Liver (tissue), 3 donors: Measurements from ENCODE around the gene SLC39A12.

Experiments used
- EGR1 ChIP-seq, 2 donors: IDR thresholded peaks; 2 replicates each; pipeline ENCODE4 v1.6.1; 2016 to 2018; ENCODE audit warnings: antibody characterized with exemption in 2 of 2, low read depth in 2 of 2
- GABPA ChIP-seq, 2 donors: IDR thresholded peaks in 1 of 2; conservative IDR thresholded peaks in 1 of 2; 2 replicates each; pipeline ENCODE4 v1.6.1; 2016; ENCODE audit warnings: antibody characterized with exemption in 2 of 2, mild to moderate bottlenecking in 1 of 2, moderate library complexity in 1 of 2
- JUND ChIP-seq, 2 donors: IDR thresholded peaks; 2 replicates each; pipeline ENCODE4 v1.6.1; 2016; ENCODE audit warnings: antibody characterized with exemption in 2 of 2
- NR2F2 ChIP-seq: IDR thresholded peaks from 2 replicates; pipeline ENCODE4 v1.6.1; 2016; ENCODE audit warnings: antibody characterized with exemption
- RAD21 ChIP-seq, 2 donors: IDR thresholded peaks; 2 replicates each; pipeline ENCODE4 v1.6.1; 2016; ENCODE audit warnings: antibody characterized with exemption in 2 of 2, mild to moderate bottlenecking in 2 of 2
- SP1 ChIP-seq: IDR thresholded peaks from 2 replicates; pipeline ENCODE4 v1.6.1; 2018; ENCODE audit warnings: antibody characterized with exemption, mild to moderate bottlenecking
- TAF1 ChIP-seq: conservative IDR thresholded peaks from 2 replicates; pipeline ENCODE4 v1.6.1; 2016; ENCODE audit warnings: antibody characterized with exemption, mild to moderate bottlenecking
- YY1 ChIP-seq: IDR thresholded peaks from 2 replicates; pipeline ENCODE4 v1.6.1; 2016; ENCODE audit warnings: antibody characterized with exemption, mild to moderate bottlenecking
- TF ChIP-seq, protein P1 (sequence below): IDR thresholded peaks from 2 replicates; pipeline ENCODE4 v1.6.1; 2016; ENCODE audit warnings: antibody characterized with exemption
- TF ChIP-seq, protein P2 (sequence below): fragments of 150-350 bp; IDR thresholded peaks from 2 replicates; pipeline ENCODE4 v1.5.1; 2017; ENCODE audit warnings: improper control_type of control experiment, low read depth, low read length; ENCODE audit not compliant: missing input control
- TF ChIP-seq, protein P3 (sequence below): IDR thresholded peaks from 2 replicates; pipeline ENCODE4 v1.6.1; 2016; ENCODE audit warnings: antibody characterized with exemption
- TF ChIP-seq, protein P4 (sequence below): IDR thresholded peaks from 2 replicates; pipeline ENCODE4 v1.6.1; 2016; ENCODE audit warnings: antibody characterized with exemption, mild to moderate bottlenecking
- donor health status: healthy.
- donor health status: healthy.

DNA sequence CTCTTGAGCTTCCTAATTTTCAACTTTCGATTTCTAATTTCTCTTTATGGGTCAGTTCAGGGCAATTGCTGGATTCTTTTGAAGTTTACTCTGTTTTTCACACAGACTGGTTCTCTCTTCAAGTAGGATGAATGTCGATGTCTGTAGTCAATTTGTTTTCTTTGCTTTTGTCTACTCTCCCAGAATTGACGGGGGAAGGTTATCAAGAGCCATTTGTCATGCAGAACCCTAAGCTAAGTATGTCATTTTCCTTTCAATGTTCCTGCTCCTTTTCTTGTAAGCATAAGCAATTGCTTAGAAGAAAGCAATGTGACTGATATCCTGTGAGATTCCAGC is 53.7 kb downstream of the SLC39A12 start:
- TF ChIP-seq, protein P1, sequence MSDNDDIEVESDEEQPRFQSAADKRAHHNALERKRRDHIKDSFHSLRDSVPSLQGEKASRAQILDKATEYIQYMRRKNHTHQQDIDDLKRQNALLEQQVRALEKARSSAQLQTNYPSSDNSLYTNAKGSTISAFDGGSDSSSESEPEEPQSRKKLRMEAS, result no peak
- TF ChIP-seq EGR1 (IDR thresholded peaks at IDR 0.05; ENCODE audit: low read depth in 2 of 2), result no peak
- TF ChIP-seq RAD21 (IDR thresholded peaks at IDR 0.05), result no peak
- peak; percentile 28 for TF ChIP-seq NR2F2
- TF ChIP-seq GABPA (IDR thresholded peaks at IDR 0.05 in 1 of 2, conservative IDR thresholded peaks at IDR 0.05 in 1 of 2), result no peak
- TF ChIP-seq TAF1, result no peak
- TF ChIP-seq, protein P2, sequence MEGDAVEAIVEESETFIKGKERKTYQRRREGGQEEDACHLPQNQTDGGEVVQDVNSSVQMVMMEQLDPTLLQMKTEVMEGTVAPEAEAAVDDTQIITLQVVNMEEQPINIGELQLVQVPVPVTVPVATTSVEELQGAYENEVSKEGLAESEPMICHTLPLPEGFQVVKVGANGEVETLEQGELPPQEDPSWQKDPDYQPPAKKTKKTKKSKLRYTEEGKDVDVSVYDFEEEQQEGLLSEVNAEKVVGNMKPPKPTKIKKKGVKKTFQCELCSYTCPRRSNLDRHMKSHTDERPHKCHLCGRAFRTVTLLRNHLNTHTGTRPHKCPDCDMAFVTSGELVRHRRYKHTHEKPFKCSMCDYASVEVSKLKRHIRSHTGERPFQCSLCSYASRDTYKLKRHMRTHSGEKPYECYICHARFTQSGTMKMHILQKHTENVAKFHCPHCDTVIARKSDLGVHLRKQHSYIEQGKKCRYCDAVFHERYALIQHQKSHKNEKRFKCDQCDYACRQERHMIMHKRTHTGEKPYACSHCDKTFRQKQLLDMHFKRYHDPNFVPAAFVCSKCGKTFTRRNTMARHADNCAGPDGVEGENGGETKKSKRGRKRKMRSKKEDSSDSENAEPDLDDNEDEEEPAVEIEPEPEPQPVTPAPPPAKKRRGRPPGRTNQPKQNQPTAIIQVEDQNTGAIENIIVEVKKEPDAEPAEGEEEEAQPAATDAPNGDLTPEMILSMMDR, result no peak
- no peak for TF ChIP-seq SP1
- no peak for TF ChIP-seq JUND (IDR thresholded peaks at IDR 0.05)
- TF ChIP-seq, protein P3, sequence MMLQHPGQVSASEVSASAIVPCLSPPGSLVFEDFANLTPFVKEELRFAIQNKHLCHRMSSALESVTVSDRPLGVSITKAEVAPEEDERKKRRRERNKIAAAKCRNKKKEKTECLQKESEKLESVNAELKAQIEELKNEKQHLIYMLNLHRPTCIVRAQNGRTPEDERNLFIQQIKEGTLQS, result no peak
- TF ChIP-seq, protein P4, sequence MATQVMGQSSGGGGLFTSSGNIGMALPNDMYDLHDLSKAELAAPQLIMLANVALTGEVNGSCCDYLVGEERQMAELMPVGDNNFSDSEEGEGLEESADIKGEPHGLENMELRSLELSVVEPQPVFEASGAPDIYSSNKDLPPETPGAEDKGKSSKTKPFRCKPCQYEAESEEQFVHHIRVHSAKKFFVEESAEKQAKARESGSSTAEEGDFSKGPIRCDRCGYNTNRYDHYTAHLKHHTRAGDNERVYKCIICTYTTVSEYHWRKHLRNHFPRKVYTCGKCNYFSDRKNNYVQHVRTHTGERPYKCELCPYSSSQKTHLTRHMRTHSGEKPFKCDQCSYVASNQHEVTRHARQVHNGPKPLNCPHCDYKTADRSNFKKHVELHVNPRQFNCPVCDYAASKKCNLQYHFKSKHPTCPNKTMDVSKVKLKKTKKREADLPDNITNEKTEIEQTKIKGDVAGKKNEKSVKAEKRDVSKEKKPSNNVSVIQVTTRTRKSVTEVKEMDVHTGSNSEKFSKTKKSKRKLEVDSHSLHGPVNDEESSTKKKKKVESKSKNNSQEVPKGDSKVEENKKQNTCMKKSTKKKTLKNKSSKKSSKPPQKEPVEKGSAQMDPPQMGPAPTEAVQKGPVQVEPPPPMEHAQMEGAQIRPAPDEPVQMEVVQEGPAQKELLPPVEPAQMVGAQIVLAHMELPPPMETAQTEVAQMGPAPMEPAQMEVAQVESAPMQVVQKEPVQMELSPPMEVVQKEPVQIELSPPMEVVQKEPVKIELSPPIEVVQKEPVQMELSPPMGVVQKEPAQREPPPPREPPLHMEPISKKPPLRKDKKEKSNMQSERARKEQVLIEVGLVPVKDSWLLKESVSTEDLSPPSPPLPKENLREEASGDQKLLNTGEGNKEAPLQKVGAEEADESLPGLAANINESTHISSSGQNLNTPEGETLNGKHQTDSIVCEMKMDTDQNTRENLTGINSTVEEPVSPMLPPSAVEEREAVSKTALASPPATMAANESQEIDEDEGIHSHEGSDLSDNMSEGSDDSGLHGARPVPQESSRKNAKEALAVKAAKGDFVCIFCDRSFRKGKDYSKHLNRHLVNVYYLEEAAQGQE, result no peak
- TF ChIP-seq YY1, result no peak
